GM10266 (cell line): ENCODE data around the gene TOP2B.

Experiments
- DNase-seq: peaks from one replicate; pipeline ENCODE4 v3.0.0; 2012; ENCODE audit errors: extremely low spot score
- TF ChIP-seq, protein P1 (sequence below): IDR thresholded peaks from 2 replicates; pipeline ENCODE4 v1.5.1; 2012; ENCODE audit warnings: mild to moderate bottlenecking, low read depth; ENCODE audit not compliant: control insufficient read depth, insufficient read depth; ENCODE audit errors: missing control alignments

Gene TOP2B

DNA sequence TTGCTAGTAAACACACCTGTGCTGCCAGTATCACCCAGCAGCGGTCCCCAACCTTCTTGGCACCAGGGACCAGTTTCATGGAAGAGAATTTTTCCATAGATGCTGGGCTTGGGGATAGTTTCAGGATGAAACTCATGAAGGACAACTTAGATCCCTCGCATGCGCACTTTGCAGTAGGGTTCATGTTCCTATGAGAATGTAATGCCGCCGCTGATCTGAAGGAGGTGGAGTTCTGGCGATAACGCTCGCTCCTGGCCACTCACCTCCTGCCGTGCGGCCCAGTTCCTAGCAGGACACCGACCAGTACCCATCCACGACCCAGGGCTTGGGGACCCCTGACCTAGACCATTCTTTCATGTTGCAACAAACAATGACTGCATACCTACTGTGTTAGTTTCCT lies 89.7 kb downstream of the TOP2B start:
- TF ChIP-seq, protein P1, sequence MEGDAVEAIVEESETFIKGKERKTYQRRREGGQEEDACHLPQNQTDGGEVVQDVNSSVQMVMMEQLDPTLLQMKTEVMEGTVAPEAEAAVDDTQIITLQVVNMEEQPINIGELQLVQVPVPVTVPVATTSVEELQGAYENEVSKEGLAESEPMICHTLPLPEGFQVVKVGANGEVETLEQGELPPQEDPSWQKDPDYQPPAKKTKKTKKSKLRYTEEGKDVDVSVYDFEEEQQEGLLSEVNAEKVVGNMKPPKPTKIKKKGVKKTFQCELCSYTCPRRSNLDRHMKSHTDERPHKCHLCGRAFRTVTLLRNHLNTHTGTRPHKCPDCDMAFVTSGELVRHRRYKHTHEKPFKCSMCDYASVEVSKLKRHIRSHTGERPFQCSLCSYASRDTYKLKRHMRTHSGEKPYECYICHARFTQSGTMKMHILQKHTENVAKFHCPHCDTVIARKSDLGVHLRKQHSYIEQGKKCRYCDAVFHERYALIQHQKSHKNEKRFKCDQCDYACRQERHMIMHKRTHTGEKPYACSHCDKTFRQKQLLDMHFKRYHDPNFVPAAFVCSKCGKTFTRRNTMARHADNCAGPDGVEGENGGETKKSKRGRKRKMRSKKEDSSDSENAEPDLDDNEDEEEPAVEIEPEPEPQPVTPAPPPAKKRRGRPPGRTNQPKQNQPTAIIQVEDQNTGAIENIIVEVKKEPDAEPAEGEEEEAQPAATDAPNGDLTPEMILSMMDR: no peak
- DNase-seq: no peak

DNA sequence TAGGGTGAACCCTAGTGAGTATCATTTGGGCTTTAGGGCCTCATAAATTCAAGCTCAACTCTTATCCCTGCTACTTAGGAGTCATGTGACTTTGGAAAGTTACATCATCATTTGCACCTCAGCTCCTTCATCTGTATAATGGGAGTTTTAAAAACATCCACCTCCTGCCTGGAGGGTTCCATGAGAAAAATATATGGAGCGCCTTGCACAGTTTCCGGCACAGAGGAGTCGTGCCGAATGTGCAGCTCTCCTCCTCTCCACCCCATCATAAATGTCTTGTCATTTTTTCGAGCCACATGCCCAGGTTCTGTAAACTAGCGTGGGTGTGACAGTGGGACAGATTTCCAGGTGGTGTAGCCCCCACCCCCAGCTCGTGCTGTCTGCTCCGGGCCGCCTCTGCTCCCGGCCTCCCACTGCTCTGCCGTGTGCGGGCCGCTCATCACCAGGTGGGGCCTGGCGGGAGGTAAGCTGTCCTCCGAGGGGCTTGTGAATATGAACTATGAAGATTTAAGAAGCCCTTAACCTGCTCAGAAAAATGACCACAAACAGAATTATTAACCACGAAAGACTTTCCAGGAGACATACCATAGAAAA lies 90.4 kb downstream of the TOP2B start:
- DNase-seq: no peak
- TF ChIP-seq, protein P1: no peak

DNA sequence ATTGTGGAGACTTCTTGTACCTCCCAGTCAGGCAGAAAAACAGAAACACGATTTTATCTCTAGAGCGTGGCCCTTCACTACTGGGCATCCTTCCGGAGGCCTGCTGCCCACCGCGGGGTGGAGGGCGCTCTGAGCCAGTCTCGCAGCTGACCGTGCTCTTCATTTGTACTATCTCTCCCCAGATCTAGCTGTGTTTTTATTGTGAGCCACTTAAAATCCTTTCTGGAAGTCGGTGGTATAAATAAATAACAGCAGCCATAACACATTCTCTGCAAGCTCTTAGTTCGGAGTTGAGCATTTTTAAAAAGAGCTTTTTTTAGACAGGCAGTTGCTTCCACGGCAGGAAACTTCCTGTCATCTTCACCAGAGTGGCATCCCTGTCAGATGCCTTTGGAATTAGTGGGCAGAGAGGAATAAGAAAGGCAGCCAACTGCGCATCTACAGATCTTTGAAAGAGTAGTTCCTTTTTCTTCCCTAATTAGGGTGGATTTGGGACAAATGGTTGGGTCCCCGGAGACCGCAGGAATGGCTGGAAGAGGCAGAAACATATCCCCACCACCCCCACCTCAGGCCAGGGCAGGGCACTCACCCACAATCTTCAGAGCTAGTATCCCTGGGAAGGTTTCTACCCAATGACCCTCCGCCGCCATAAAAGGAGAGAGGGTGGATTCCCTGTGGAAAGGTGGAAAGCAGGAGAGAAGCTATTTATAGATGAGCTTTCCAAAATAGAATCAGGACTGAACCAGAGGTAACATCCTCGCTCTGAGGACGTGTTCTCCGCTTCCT lies 91.1 kb downstream of the TOP2B start:
- no peak for DNase-seq
- TF ChIP-seq, protein P1: no peak

DNA sequence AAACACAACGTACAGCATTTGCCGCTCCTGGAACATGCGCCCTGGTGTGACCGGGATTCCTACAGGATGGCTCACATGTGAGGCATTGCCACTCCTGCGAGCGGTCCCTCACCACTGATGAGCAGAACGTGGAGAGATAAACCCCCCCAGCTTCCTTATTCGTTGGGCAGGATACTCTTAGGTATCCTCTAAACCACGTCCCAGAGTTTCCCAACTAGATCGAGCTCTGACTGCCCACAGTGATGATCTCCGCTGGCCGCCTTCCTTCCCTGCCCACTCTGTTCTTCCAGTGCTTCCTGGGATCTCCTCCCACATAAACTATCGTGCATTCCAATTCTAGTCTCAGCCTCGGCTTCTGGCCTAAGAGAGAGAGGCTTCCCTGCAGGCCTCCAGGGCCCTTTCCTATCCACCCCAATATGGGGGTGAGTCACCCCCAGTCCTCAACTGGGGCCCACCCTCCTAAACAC lies 91.8 kb downstream of the TOP2B start:
- DNase-seq: no peak
- TF ChIP-seq, protein P1: no peak

DNA sequence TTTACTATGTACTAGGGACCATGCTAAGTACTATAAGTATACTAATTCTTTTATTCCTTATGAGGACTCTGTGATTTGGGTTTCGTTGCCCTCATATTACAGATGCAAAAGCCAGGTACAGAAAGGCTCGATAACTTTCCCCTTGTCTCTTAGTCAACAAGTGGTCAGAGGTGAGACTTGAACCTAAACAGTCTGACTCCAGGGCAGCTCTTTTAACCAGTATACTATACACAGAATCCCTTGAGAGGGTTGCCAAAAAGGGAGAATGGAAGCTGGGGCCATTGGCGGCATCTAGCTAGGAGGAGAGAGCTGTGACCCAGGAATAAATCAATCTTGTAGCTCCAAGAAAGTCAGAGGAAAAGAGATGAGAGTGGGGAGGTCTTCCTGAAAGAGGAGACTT lies 92.4 kb downstream of the TOP2B start:
- TF ChIP-seq, protein P1: no peak
- no peak for DNase-seq

DNA sequence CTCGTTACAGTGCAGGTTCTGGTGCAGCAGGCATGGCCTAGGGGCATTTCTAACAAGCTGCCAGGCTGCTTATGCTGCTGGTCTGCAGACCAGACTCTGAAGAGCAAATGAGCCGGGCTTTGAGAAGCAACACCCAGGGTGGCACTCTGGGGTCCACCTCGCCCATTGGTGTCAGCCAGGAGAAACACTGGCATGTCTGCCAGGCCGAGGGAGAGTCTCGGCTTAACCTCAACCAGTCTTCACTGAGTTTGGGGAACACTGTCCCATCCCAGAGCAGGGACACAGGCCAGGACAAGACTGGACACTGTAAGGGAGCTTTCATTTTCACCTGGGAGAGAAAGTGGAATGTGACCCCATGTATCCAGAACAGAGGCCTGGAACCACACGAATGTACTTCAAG lies 93.4 kb downstream of the TOP2B start:
- no peak for DNase-seq
- TF ChIP-seq, protein P1: no peak

DNA sequence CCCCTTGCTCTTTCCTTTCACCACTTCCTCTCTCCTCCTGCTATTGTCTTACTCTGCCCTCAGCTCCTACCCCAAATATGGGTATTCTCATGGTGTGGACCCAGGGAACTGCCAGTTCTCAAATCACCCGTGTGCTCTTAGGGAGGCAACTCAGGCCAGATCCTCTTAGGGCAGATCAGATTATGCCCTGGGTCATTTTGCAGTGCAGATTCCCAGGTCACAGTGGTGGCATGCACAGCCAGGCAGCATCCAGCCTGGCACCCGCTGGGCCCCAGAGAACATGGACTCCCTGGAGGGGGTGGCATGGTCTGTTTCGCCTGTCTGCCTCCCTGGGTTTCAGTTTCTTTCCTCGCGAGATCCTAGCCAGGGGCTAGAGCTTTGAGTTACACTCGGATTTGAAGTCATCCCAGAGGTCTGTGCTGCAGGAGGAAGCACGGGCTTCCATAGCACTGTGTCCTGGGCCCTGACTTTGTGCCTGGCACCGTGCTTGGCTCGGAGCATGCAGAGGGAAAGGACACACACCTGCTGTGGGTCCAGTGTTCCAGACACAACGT lies 96.1 kb downstream of the TOP2B start:
- no peak for DNase-seq
- TF ChIP-seq, protein P1: no peak
